Activated naive CD4-positive, alpha-beta T cell treated with anti-CD3 and anti-CD28 coated beads, Interleukin-2, amount 10 ng/mL, durations not matched to agents 7 days and 5 days (primary cell): ENCODE measurements around the gene SCGB1C1.

Source experiments
- CTCF ChIA-PET: fragments of 350-600 bp; sonication (Branson Sonifier 250); formaldehyde crosslinking; loops from one replicate; lab custom pipeline; 2021; ENCODE audit warnings: antibody characterized with exemption; lab: Charles Lee
- DNase-seq: peaks from one replicate; pipeline ENCODE4 v3.0.0-alpha.2; 2020
- H3K27ac Mint-ChIP-seq: one replicate; pipeline ENCODE4 v1.8.0; 2021; ENCODE audit warnings: mild to moderate bottlenecking, moderate library complexity, mixed read lengths
- H3K27me3 Mint-ChIP-seq: one replicate; pipeline ENCODE4 v1.8.0; 2021; ENCODE audit warnings: mild to moderate bottlenecking, mixed read lengths
- H3K36me3 Mint-ChIP-seq: one replicate; pipeline ENCODE4 v1.8.0; 2021; ENCODE audit warnings: mixed read lengths
- H3K4me1 Mint-ChIP-seq: one replicate; pipeline ENCODE4 v1.8.0; 2021; ENCODE audit warnings: mixed read lengths
- H3K4me3 Mint-ChIP-seq: one replicate; pipeline ENCODE4 v1.8.0; 2021; ENCODE audit warnings: mild to moderate bottlenecking, moderate library complexity, mixed read lengths
- H3K9me3 Mint-ChIP-seq: one replicate; pipeline ENCODE4 v1.8.0; 2021; ENCODE audit warnings: mixed read lengths

Gene SCGB1C1

GRCh38 chr11:208181-208916 lies 15.5 kb downstream of the SCGB1C1 start:
- peak overlapping the region; percentile 96 for H3K4me3 Mint-ChIP-seq
- H3K27me3 Mint-ChIP-seq, result peaks cover 7% of the 10 kb centered on the region
- peak; percentile 89 for DNase-seq
- H3K36me3 Mint-ChIP-seq, result peaks cover 41% of the 10 kb centered on the region
- peak overlapping the region; percentile 100 for H3K27ac Mint-ChIP-seq
- H3K9me3 Mint-ChIP-seq, result no peaks in the 10 kb centered on the region
- H3K4me1 Mint-ChIP-seq, result peaks cover 47% of the 10 kb centered on the region
- CTCF ChIA-PET, result interaction anchor here (1.5 to 1.9 kb wide), 4 partner anchors 8 to 29 kb away, joined by 3 to 5 read pairs (median 4); partner anchors contain the start of gene PSMD13

GRCh38 chr11:208917-209260 lies 16.0 kb downstream of the SCGB1C1 start:
- Mint-ChIP-seq H3K4me3 (peak overlapping the region; percentile 96), H3K36me3 (peaks cover 37% of the 10 kb centered on the region), H3K9me3 (no peaks in the 10 kb centered on the region), H3K4me1 (peaks cover 41% of the 10 kb centered on the region), H3K27ac (peak overlapping the region; percentile 100), H3K27me3 (peaks cover 7% of the 10 kb centered on the region)
- CTCF ChIA-PET, result interaction anchor here (1.3 to 1.9 kb wide), 4 partner anchors 8 to 42 kb away, joined by 3 to 4 read pairs (median 3); partner anchors contain the start of gene PSMD13
- DNase-seq, result no peak

GRCh38 chr11:209275-210121 lies 16.6 kb downstream of the SCGB1C1 start:
- CTCF ChIA-PET, result interaction anchor here (0.5 to 1.9 kb wide), 5 partner anchors 7 to 41 kb away, joined by 3 to 4 read pairs (median 3); partner anchors contain the start of gene PSMD13
- Mint-ChIP-seq H3K36me3 (peaks cover 37% of the 10 kb centered on the region), H3K4me3 (peak overlapping the region; percentile 96), H3K9me3 (no peaks in the 10 kb centered on the region), H3K27me3 (peaks cover 7% of the 10 kb centered on the region), H3K4me1 (peaks cover 38% of the 10 kb centered on the region), H3K27ac (peak overlapping the region; percentile 100)
- DNase-seq, result no peak

GRCh38 chr11:210122-210802 lies 17.4 kb downstream of the SCGB1C1 start:
- Mint-ChIP-seq H3K27ac (peak overlapping the region; percentile 67), H3K4me3 (peak overlapping the region; percentile 96), H3K27me3 (peaks cover 7% of the 10 kb centered on the region), H3K9me3 (no peaks in the 10 kb centered on the region), H3K36me3 (peaks cover 39% of the 10 kb centered on the region), H3K4me1 (peaks cover 32% of the 10 kb centered on the region)
- CTCF ChIA-PET, result interaction anchor here (0.5 to 1.6 kb wide), 4 partner anchors 24 to 41 kb away, joined by 3 read pairs; partner anchors contain the start of gene PSMD13
- no peak for DNase-seq

- no peaks in the 10 kb centered on the region for H3K9me3 Mint-ChIP-seq
- DNase-seq, result no peak
- CTCF ChIA-PET, result no interaction called here
- peaks cover 28% of the 10 kb centered on the region for H3K4me1 Mint-ChIP-seq
- peaks cover 39% of the 10 kb centered on the region for H3K36me3 Mint-ChIP-seq
- no peak overlapping the region for H3K27ac Mint-ChIP-seq
- H3K27me3 Mint-ChIP-seq, result peaks cover 7% of the 10 kb centered on the region
- peak overlapping the region; percentile 47 for H3K4me3 Mint-ChIP-seq
These were observed 17.9 kb downstream of the SCGB1C1 start for GRCh38 chr11:210803-211180.

- H3K4me3 Mint-ChIP-seq, result no peak overlapping the region
- no peak for DNase-seq
- peaks cover 7% of the 10 kb centered on the region for H3K27me3 Mint-ChIP-seq
- CTCF ChIA-PET, result no interaction called here
- no peaks in the 10 kb centered on the region for H3K9me3 Mint-ChIP-seq
- peaks cover 42% of the 10 kb centered on the region for H3K36me3 Mint-ChIP-seq
- H3K27ac Mint-ChIP-seq, result peak overlapping the region; percentile 58
- peaks cover 23% of the 10 kb centered on the region for H3K4me1 Mint-ChIP-seq
These were observed 18.4 kb downstream of the SCGB1C1 start for GRCh38 chr11:211295-211694.

- Mint-ChIP-seq H3K27ac (no peak overlapping the region), H3K9me3 (no peaks in the 10 kb centered on the region), H3K4me1 (peaks cover 22% of the 10 kb centered on the region), H3K4me3 (no peak overlapping the region), H3K36me3 (peaks cover 39% of the 10 kb centered on the region), H3K27me3 (peaks cover 7% of the 10 kb centered on the region)
- no peak for DNase-seq
- CTCF ChIA-PET, result interaction anchor here (0.6 kb wide), 1 partner anchor 153 kb away, joined by 3 read pairs; no protein-coding TSS in a partner anchor
These were observed 18.9 kb downstream of the SCGB1C1 start for GRCh38 chr11:211741-212140.

- peaks cover 23% of the 10 kb centered on the region for H3K4me1 Mint-ChIP-seq
- no peaks in the 10 kb centered on the region for H3K9me3 Mint-ChIP-seq
- H3K27me3 Mint-ChIP-seq, result peaks cover 3% of the 10 kb centered on the region
- H3K4me3 Mint-ChIP-seq, result no peak overlapping the region
- peaks cover 37% of the 10 kb centered on the region for H3K36me3 Mint-ChIP-seq
- no peak for DNase-seq
- CTCF ChIA-PET, result interaction anchor here (0.6 to 0.8 kb wide), 2 partner anchors 17 to 152 kb away, joined by 3 read pairs; no protein-coding TSS in a partner anchor
- peak overlapping the region; percentile 49 for H3K27ac Mint-ChIP-seq
These were observed 19.5 kb downstream of the SCGB1C1 start for GRCh38 chr11:212150-213100.

- H3K27me3 Mint-ChIP-seq, result no peaks in the 10 kb centered on the region
- no peak overlapping the region for H3K4me3 Mint-ChIP-seq
- H3K27ac Mint-ChIP-seq, result peak overlapping the region; percentile 62
- no peak for DNase-seq
- peaks cover 40% of the 10 kb centered on the region for H3K36me3 Mint-ChIP-seq
- H3K4me1 Mint-ChIP-seq, result peaks cover 30% of the 10 kb centered on the region
- H3K9me3 Mint-ChIP-seq, result no peaks in the 10 kb centered on the region
- CTCF ChIA-PET, result no interaction called here
These were observed 20.2 kb downstream of the SCGB1C1 start for GRCh38 chr11:213111-213510.

GRCh38 chr11:214083-214482 lies 21.2 kb downstream of the SCGB1C1 start:
- H3K36me3 Mint-ChIP-seq, result peaks cover 40% of the 10 kb centered on the region

GRCh38 chr11:215581-216037 lies 22.7 kb downstream of the SCGB1C1 start:
- H3K36me3 Mint-ChIP-seq, result peaks cover 37% of the 10 kb centered on the region
- peaks cover 17% of the 10 kb centered on the region for H3K4me1 Mint-ChIP-seq

More at GRCh38 chr11:214083-214482, 21.2 kb downstream of the SCGB1C1 start:
- no peak for DNase-seq
- no peaks in the 10 kb centered on the region for H3K27me3 Mint-ChIP-seq
- H3K4me1 Mint-ChIP-seq, result peaks cover 28% of the 10 kb centered on the region
- CTCF ChIA-PET, result no interaction called here
- H3K27ac Mint-ChIP-seq, result no peak overlapping the region
- H3K4me3 Mint-ChIP-seq, result no peak overlapping the region
- H3K9me3 Mint-ChIP-seq, result no peaks in the 10 kb centered on the region

GRCh38 chr11:216081-216974 lies 23.4 kb downstream of the SCGB1C1 start:
- H3K9me3 Mint-ChIP-seq, result no peaks in the 10 kb centered on the region
- H3K4me1 Mint-ChIP-seq, result peaks cover 12% of the 10 kb centered on the region
- no peak overlapping the region for H3K4me3 Mint-ChIP-seq
- peaks cover 35% of the 10 kb centered on the region for H3K36me3 Mint-ChIP-seq
- no peaks in the 10 kb centered on the region for H3K27me3 Mint-ChIP-seq
- CTCF ChIA-PET, result interaction anchor here (1.5 kb wide), 1 partner anchor 8 kb away, joined by 4 read pairs; the partner anchor contains the start of gene RIC8A
- DNase-seq, result no peak
- H3K27ac Mint-ChIP-seq, result peak overlapping the region; percentile 28

More at GRCh38 chr11:215581-216037, 22.7 kb downstream of the SCGB1C1 start:
- CTCF ChIA-PET, result no interaction called here
- no peak for DNase-seq
- Mint-ChIP-seq H3K27ac (no peak overlapping the region), H3K4me3 (no peak overlapping the region), H3K9me3 (no peaks in the 10 kb centered on the region), H3K27me3 (no peaks in the 10 kb centered on the region)
